ENCODE results near the gene IL6ST.

Gene IL6ST

GRCh38 chr5:55904152-55904551 is 90.6 kb downstream of the IL6ST start:
- Histone ChIP-seq H3K4me3 (ENCODE audit: low read length) (no peak overlapping the region), H3K9me3 (ENCODE audit: insufficient read depth, low read depth, low read length) (no peaks in the 10 kb centered on the region), H3K27ac (ENCODE audit: low read depth, low read length) (no peak overlapping the region), H3K9ac (ENCODE audit: low read depth, low read length) (no peak overlapping the region), H3K36me3 (ENCODE audit: insufficient read depth, low read length) (no peaks in the 10 kb centered on the region), H3K27me3 (ENCODE audit: insufficient read depth, low read length) (no peaks in the 10 kb centered on the region), H3K4me1 (ENCODE audit: insufficient read depth, low read length) (no peaks in the 10 kb centered on the region)
- 92% methylated on average over 3 of the region's 3 CpGs for WGBS

- Histone ChIP-seq H3K9ac (ENCODE audit: low read depth, low read length) (no peak overlapping the region), H3K4me1 (ENCODE audit: insufficient read depth, low read length) (no peaks in the 10 kb centered on the region), H3K27me3 (ENCODE audit: insufficient read depth, low read length) (no peaks in the 10 kb centered on the region), H3K4me3 (ENCODE audit: low read length) (no peak overlapping the region), H3K27ac (ENCODE audit: low read depth, low read length) (no peak overlapping the region), H3K36me3 (ENCODE audit: insufficient read depth, low read length) (no peaks in the 10 kb centered on the region), H3K9me3 (ENCODE audit: insufficient read depth, low read depth, low read length) (no peaks in the 10 kb centered on the region)
- WGBS, result 76% methylated on average over 19 of the region's 19 CpGs
Measured at GRCh38 chr5:55903121-55903701, 91.6 kb downstream of the IL6ST start.

GRCh38 chr5:55902696-55903095 is 92.1 kb downstream of the IL6ST start:
- Histone ChIP-seq H3K27me3 (ENCODE audit: insufficient read depth, low read length) (no peaks in the 10 kb centered on the region), H3K4me3 (ENCODE audit: low read length) (no peak overlapping the region), H3K36me3 (ENCODE audit: insufficient read depth, low read length) (no peaks in the 10 kb centered on the region), H3K9me3 (ENCODE audit: insufficient read depth, low read depth, low read length) (no peaks in the 10 kb centered on the region), H3K27ac (ENCODE audit: low read depth, low read length) (no peak overlapping the region), H3K4me1 (ENCODE audit: insufficient read depth, low read length) (no peaks in the 10 kb centered on the region), H3K9ac (ENCODE audit: low read depth, low read length) (no peak overlapping the region)
- 93% methylated on average over 5 of the region's 5 CpGs for WGBS

GRCh38 chr5:55900776-55901175 is 94.0 kb downstream of the IL6ST start:
- H3K4me1 ChIP-seq (ENCODE audit: insufficient read depth, low read length), result no peaks in the 10 kb centered on the region
- no peaks in the 10 kb centered on the region for H3K27me3 ChIP-seq (ENCODE audit: insufficient read depth, low read length)
- H3K9me3 ChIP-seq (ENCODE audit: insufficient read depth, low read depth, low read length), result no peaks in the 10 kb centered on the region
- H3K4me3 ChIP-seq (ENCODE audit: low read length), result no peak overlapping the region
- H3K36me3 ChIP-seq (ENCODE audit: insufficient read depth, low read length), result no peaks in the 10 kb centered on the region
- no peak overlapping the region for H3K9ac ChIP-seq (ENCODE audit: low read depth, low read length)
- no peak overlapping the region for H3K27ac ChIP-seq (ENCODE audit: low read depth, low read length)

DNA sequence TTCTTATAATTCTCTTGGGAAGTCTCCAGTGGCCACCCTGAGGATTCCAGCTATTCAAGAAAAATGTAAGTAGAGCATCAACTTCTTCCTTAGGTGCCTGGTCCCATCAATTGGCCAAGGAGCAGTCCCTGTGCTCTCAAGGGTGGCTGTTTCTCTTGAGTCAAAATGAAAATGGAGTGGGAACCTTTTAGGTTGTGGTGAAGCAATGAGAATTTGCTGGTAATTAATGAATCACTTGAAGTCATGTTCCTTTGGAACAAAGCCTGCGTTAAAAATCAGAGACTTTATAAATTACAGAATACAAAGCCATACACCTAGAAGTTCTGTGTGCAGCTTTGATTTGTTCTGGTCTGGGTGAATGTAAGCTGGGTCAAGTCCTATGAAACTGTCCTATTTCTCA is 94.7 kb downstream of the IL6ST start:
- no peak overlapping the region for H3K9ac ChIP-seq (ENCODE audit: low read depth, low read length)
- no peaks in the 10 kb centered on the region for H3K4me1 ChIP-seq (ENCODE audit: insufficient read depth, low read length)
- no CpG with 5 or more reads among the region's 1 CpG for WGBS
- no peaks in the 10 kb centered on the region for H3K9me3 ChIP-seq (ENCODE audit: insufficient read depth, low read depth, low read length)
- H3K4me3 ChIP-seq (ENCODE audit: low read length), result no peak overlapping the region
- H3K27me3 ChIP-seq (ENCODE audit: insufficient read depth, low read length), result no peaks in the 10 kb centered on the region
- no peaks in the 10 kb centered on the region for H3K36me3 ChIP-seq (ENCODE audit: insufficient read depth, low read length)
- H3K27ac ChIP-seq (ENCODE audit: low read depth, low read length), result no peak overlapping the region

DNA sequence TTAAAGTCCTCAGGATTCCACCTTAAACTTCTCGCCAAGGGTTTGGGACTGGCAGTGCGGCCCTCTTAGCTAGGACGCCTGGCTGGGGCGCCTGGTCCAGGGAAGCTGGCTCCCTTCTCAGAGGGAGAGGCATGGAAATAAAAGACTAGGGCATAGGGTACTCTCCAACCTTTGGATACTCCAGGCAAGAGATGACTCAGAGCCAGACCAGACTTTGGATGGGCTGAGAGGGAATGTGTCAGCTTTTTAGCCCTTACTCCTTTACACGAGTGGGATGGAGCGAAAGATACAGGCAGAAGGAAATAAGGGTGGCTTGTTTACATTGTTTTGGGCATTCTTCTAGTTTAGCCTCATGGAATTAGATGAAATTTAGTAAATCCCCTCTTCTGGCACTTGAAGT is 95.4 kb downstream of the IL6ST start:
- WGBS, result 94% methylated on average over 6 of the region's 6 CpGs
- no peaks in the 10 kb centered on the region for H3K27me3 ChIP-seq (ENCODE audit: insufficient read depth, low read length)
- H3K36me3 ChIP-seq (ENCODE audit: insufficient read depth, low read length), result no peaks in the 10 kb centered on the region
- no peaks in the 10 kb centered on the region for H3K4me1 ChIP-seq (ENCODE audit: insufficient read depth, low read length)
- no peak overlapping the region for H3K4me3 ChIP-seq (ENCODE audit: low read length)
- no peaks in the 10 kb centered on the region for H3K9me3 ChIP-seq (ENCODE audit: insufficient read depth, low read depth, low read length)
- no peak overlapping the region for H3K9ac ChIP-seq (ENCODE audit: low read depth, low read length)
- no peak overlapping the region for H3K27ac ChIP-seq (ENCODE audit: low read depth, low read length)

- no peaks in the 10 kb centered on the region for H3K9me3 ChIP-seq (ENCODE audit: insufficient read depth, low read depth, low read length)
- no peak overlapping the region for H3K4me3 ChIP-seq (ENCODE audit: low read length)
- no peaks in the 10 kb centered on the region for H3K36me3 ChIP-seq (ENCODE audit: insufficient read depth, low read length)
- no peak overlapping the region for H3K27ac ChIP-seq (ENCODE audit: low read depth, low read length)
- H3K9ac ChIP-seq (ENCODE audit: low read depth, low read length), result no peak overlapping the region
- H3K27me3 ChIP-seq (ENCODE audit: insufficient read depth, low read length), result no peaks in the 10 kb centered on the region
- no peaks in the 10 kb centered on the region for H3K4me1 ChIP-seq (ENCODE audit: insufficient read depth, low read length)
- 87% methylated on average over 12 of the region's 14 CpGs for WGBS
Measured at GRCh38 chr5:55897905-55898304, 96.9 kb downstream of the IL6ST start.

- H3K4me3 ChIP-seq (ENCODE audit: low read length), result no peak overlapping the region
- no peaks in the 10 kb centered on the region for H3K27me3 ChIP-seq (ENCODE audit: insufficient read depth, low read length)
- no peak overlapping the region for H3K9ac ChIP-seq (ENCODE audit: low read depth, low read length)
- no peaks in the 10 kb centered on the region for H3K4me1 ChIP-seq (ENCODE audit: insufficient read depth, low read length)
- 88% methylated on average over 8 of the region's 8 CpGs for WGBS
- H3K27ac ChIP-seq (ENCODE audit: low read depth, low read length), result no peak overlapping the region
- no peaks in the 10 kb centered on the region for H3K9me3 ChIP-seq (ENCODE audit: insufficient read depth, low read depth, low read length)
- no peaks in the 10 kb centered on the region for H3K36me3 ChIP-seq (ENCODE audit: insufficient read depth, low read length)
Measured at GRCh38 chr5:55897206-55897894, 97.4 kb downstream of the IL6ST start.

- WGBS, result 83% methylated on average over 2 of the region's 2 CpGs
- H3K4me3 ChIP-seq (ENCODE audit: low read length), result no peak overlapping the region
- H3K27me3 ChIP-seq (ENCODE audit: insufficient read depth, low read length), result no peaks in the 10 kb centered on the region
- H3K9me3 ChIP-seq (ENCODE audit: insufficient read depth, low read depth, low read length), result no peaks in the 10 kb centered on the region
- no peaks in the 10 kb centered on the region for H3K4me1 ChIP-seq (ENCODE audit: insufficient read depth, low read length)
- no peak overlapping the region for H3K9ac ChIP-seq (ENCODE audit: low read depth, low read length)
- no peak overlapping the region for H3K27ac ChIP-seq (ENCODE audit: low read depth, low read length)
- H3K36me3 ChIP-seq (ENCODE audit: insufficient read depth, low read length), result no peaks in the 10 kb centered on the region
Measured at GRCh38 chr5:55896663-55897062, 98.1 kb downstream of the IL6ST start.

DNA sequence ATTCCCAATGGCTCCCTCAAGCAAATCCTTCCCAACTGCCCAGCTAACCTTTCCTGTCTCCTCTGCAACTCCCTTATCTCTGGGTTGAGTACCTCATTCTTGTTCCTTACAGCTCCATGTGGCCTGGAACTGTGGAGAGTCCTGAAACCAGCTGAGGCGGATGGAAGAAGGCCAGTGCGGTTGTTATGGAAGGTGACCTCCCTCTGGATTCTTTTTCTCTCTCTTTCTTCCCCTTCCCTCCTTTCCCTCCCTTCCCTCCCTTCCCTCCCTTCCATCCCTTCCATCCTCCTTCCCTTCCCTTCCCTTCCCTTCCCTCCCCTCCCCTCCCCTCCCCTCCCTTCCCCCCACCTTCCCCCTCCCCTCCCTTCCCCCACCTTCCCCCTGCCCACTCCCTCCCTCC is 98.5 kb downstream of the IL6ST start:
- Histone ChIP-seq H3K4me1 (ENCODE audit: insufficient read depth, low read length) (no peaks in the 10 kb centered on the region), H3K36me3 (ENCODE audit: insufficient read depth, low read length) (no peaks in the 10 kb centered on the region), H3K9me3 (ENCODE audit: insufficient read depth, low read depth, low read length) (no peaks in the 10 kb centered on the region), H3K27me3 (ENCODE audit: insufficient read depth, low read length) (no peaks in the 10 kb centered on the region), H3K9ac (ENCODE audit: low read depth, low read length) (no peak overlapping the region), H3K4me3 (ENCODE audit: low read length) (no peak overlapping the region), H3K27ac (ENCODE audit: low read depth, low read length) (no peak overlapping the region)
- WGBS, result 96% methylated on average over 2 of the region's 2 CpGs

- no peak overlapping the region for H3K27ac ChIP-seq (ENCODE audit: low read depth, low read length)
- H3K9ac ChIP-seq (ENCODE audit: low read depth, low read length), result no peak overlapping the region
- no peaks in the 10 kb centered on the region for H3K9me3 ChIP-seq (ENCODE audit: insufficient read depth, low read depth, low read length)
- WGBS, result 97% methylated on average over 3 of the region's 3 CpGs
- H3K4me3 ChIP-seq (ENCODE audit: low read length), result no peak overlapping the region
- H3K36me3 ChIP-seq (ENCODE audit: insufficient read depth, low read length), result no peaks in the 10 kb centered on the region
- no peaks in the 10 kb centered on the region for H3K4me1 ChIP-seq (ENCODE audit: insufficient read depth, low read length)
- no peaks in the 10 kb centered on the region for H3K27me3 ChIP-seq (ENCODE audit: insufficient read depth, low read length)
Measured at GRCh38 chr5:55895346-55895745, 99.4 kb downstream of the IL6ST start.

DNA sequence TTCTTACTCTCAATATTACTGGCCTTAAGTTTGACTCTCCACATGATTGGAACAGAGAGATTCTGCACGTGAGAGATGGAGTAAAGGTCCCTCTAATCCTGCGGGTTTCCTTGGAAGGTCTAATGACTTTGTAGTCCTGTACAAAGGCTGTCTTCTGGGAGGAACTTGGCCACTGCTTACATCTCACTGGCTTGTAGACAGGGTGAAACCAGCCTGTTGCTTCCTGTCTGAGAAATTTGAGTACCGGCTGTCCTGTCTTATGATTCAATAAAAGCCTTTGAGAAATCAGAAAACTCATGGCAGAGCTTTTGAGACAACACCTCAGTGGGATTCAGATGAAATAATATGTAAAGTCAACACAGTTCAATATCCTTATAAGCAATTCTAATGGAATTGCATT is 100.6 kb downstream of the IL6ST start:
- Histone ChIP-seq H3K27me3 (ENCODE audit: insufficient read depth, low read length) (no peaks in the 10 kb centered on the region), H3K27ac (ENCODE audit: low read depth, low read length) (no peak overlapping the region), H3K4me3 (ENCODE audit: low read length) (no peak overlapping the region), H3K9me3 (ENCODE audit: insufficient read depth, low read depth, low read length) (no peaks in the 10 kb centered on the region), H3K4me1 (ENCODE audit: insufficient read depth, low read length) (no peaks in the 10 kb centered on the region), H3K36me3 (ENCODE audit: insufficient read depth, low read length) (no peaks in the 10 kb centered on the region), H3K9ac (ENCODE audit: low read depth, low read length) (no peak overlapping the region)
- 95% methylated on average over 3 of the region's 3 CpGs for WGBS

Measured in HUES64 (cell line).